HepG2 (cell line): ENCODE results near the gene TCAP. TPM values are rescaled to one million over a fixed set of nuclear protein-coding genes. Genes with fewer than 3 reads are reported as not detected.

Experiments
- ARHGAP35 ChIP-seq: sonication (generic); formaldehyde crosslinking; IDR thresholded peaks from 2 replicates; pipeline ENCODE4 v1.9.0; 2022; ENCODE audit warnings: mild to moderate bottlenecking, inconsistent platforms, moderate library complexity, missing genetic modification reagents, borderline replicate concordance
- FOXP4 ChIP-seq: sonication (generic); formaldehyde crosslinking; IDR thresholded peaks from 2 replicates; pipeline ENCODE4 v1.4.0; 2020; ENCODE audit warnings: missing genetic modification reagents
- GRHL1 ChIP-seq: sonication (generic); formaldehyde crosslinking; conservative IDR thresholded peaks from 2 replicates; pipeline ENCODE4 v1.8.0; 2022; ENCODE audit warnings: missing genetic modification reagents
- HHEX ChIP-seq: IDR thresholded peaks from 2 replicates; pipeline ENCODE4 v1.6.1; 2016; ENCODE audit warnings: control low read depth
- HNRNPH1 ChIP-seq: fragments of 200-400 bp; formaldehyde crosslinking; optimal IDR thresholded peaks from 2 replicates; pipeline ENCODE3; 2017; ENCODE audit warnings: mild to moderate bottlenecking, low read depth, low read length
- KLF15 ChIP-seq: sonication (generic); formaldehyde crosslinking; IDR thresholded peaks from 2 replicates; pipeline ENCODE4 v1.8.1; 2023; ENCODE audit warnings: borderline replicate concordance, mild to moderate bottlenecking, inconsistent platforms, missing genetic modification reagents, mixed read lengths
- ZNF574 ChIP-seq: sonication (generic); formaldehyde crosslinking; IDR thresholded peaks from 2 replicates; pipeline ENCODE4 v1.4.0; 2020; ENCODE audit warnings: missing genetic modification reagents
- ZNF800 ChIP-seq: sonication (generic); formaldehyde crosslinking; IDR thresholded peaks from 2 replicates; pipeline ENCODE4 v1.4.0; 2020; ENCODE audit warnings: missing genetic modification reagents
- polyA plus RNA-seq, 8 experiments: library from polyadenylated mRNA; depleted of rRNA in 3 of 8; stranded (reverse) in 7 of 8; unstranded in 1 of 8; fragments of >200 nt; fragmentation: Illumina TruSeq in 4 of 8; extraction: Trizol in 4 of 8; gene quantifications; 2 replicates each; pipeline versions ENCODE4 v1.2.1 to v1.2.3, GENCODE V29; 2011 to 2016; ENCODE audit warnings: low read depth in 4 of 8, missing spikeins in 1 of 8, mixed read lengths in 1 of 8; ENCODE audit not compliant: insufficient read depth in 1 of 8
- total RNA-seq, 5 experiments: library from RNA; depleted of rRNA; stranded (reverse); fragments of >200 nt; fragmentation: Illumina TruSeq; extraction: Trizol; gene quantifications; 2 replicates each; pipeline ENCODE4 v1.2.3, GENCODE V29; 2016; ENCODE audit warnings: low read depth in 1 of 5
- TF ChIP-seq, protein P1 (sequence below): sonication (generic); formaldehyde crosslinking; IDR thresholded peaks from 2 replicates; pipeline ENCODE4 v1.8.0; 2022; ENCODE audit warnings: mild to moderate bottlenecking, missing genetic modification reagents, moderate library complexity
- TF ChIP-seq, protein P2 (sequence below): sonication (generic); formaldehyde crosslinking; IDR thresholded peaks from 2 replicates; pipeline ENCODE4 v1.9.0; 2021; ENCODE audit warnings: missing genetic modification reagents, mild to moderate bottlenecking, borderline replicate concordance

Gene TCAP
- total and polyA plus RNA-seq, 2 of the 13 experiments (the other 11 are each of a cell fraction or from before 2014, with no cell fraction given): 0.24 to 0.65 TPM

DNA sequence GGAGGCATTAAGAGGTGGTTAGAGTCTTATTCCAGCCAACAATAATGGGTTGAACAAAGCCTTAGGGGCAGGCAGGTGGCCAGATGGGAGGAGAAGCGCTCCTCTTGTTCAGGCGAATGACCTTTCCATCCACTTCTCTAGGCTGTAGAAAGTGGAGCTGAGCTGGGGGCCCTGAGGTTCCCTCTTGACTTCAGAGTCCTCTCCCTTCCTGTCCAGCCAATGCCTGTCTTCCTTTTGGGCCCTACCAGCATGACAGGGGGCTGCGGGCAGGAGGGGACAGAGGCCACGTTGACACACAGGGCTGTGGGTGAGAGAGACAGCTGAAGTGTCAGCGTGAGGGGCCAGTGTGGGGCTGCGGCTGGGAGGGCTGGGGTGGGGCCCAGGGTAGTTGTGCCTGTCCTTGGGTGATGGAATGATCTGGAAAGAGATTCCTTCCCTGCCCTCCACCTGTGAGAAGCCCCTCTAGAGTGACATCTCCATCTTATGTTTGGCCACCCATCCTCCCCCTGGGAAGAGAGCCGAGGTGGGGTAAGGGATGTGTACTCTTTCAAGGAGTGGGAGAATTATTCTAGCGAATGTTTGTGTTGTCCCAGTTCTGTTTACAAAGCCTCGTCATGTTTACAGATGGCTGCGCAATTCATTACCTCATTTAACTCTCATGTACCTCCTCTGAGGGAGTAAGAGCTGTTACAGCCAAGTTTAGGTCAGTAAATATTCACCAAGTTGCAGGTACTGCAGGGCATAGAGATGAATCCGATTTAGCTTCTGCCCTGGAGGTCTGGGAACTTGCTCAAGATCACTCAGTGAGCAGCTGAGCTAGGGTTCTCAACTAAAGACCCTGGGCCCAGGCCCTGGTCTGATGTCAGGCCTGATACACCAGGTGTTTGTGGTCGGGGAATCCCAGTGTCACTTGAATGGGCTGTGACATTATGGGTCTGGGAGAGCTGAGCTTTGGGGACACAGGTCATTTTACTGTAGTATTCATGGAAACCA, 38.0 kb downstream of the TCAP start (continued):
- TF ChIP-seq HNRNPH1 (no peak), ZNF574 (CRISPR knock-in tag) (0 out of 2 replicates have a peak, but pooled peaks have one; percentile 18), FOXP4 (CRISPR knock-in tag) (peak; percentile 96), GRHL1 (no peak; the same call in 1 of the 2 replicates), ZNF800 (CRISPR knock-in tag) (no peak), HHEX (CRISPR knock-in tag) (no peak), ARHGAP35 (CRISPR knock-in tag) (no peak), KLF15 (no peak)
- TF ChIP-seq, protein P1, sequence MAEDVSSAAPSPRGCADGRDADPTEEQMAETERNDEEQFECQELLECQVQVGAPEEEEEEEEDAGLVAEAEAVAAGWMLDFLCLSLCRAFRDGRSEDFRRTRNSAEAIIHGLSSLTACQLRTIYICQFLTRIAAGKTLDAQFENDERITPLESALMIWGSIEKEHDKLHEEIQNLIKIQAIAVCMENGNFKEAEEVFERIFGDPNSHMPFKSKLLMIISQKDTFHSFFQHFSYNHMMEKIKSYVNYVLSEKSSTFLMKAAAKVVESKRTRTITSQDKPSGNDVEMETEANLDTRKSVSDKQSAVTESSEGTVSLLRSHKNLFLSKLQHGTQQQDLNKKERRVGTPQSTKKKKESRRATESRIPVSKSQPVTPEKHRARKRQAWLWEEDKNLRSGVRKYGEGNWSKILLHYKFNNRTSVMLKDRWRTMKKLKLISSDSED (CRISPR knock-in tag): no peak
- TF ChIP-seq, protein P2, sequence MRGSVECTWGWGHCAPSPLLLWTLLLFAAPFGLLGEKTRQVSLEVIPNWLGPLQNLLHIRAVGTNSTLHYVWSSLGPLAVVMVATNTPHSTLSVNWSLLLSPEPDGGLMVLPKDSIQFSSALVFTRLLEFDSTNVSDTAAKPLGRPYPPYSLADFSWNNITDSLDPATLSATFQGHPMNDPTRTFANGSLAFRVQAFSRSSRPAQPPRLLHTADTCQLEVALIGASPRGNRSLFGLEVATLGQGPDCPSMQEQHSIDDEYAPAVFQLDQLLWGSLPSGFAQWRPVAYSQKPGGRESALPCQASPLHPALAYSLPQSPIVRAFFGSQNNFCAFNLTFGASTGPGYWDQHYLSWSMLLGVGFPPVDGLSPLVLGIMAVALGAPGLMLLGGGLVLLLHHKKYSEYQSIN (CRISPR knock-in tag): no peak
